ENCODE results near the gene ADAM12.

- no peak for TF ChIP-seq CTCF (IDR thresholded peaks at IDR 0.05; ENCODE audit: poor library complexity, severe bottlenecking)
- no peak for TF ChIP-seq POLR2AphosphoS5 (IDR thresholded peaks at IDR 0.05)
- no peak for TF ChIP-seq REST (IDR thresholded peaks at IDR 0.05; ENCODE audit: borderline replicate concordance)
- no peak for TF ChIP-seq RAD21 (conservative IDR thresholded peaks at IDR 0.05)
- TF ChIP-seq MXI1 (conservative IDR thresholded peaks at IDR 0.05; ENCODE audit: poor library complexity, severe bottlenecking), result no peak
- TF ChIP-seq SMC3 (conservative IDR thresholded peaks at IDR 0.05; ENCODE audit: poor library complexity), result no peak
- TF ChIP-seq TAF1 (IDR thresholded peaks at IDR 0.05; ENCODE audit: low read depth), result no peak
- TF ChIP-seq EZH2 (IDR thresholded peaks at IDR 0.05; ENCODE audit: borderline replicate concordance, insufficient read depth, low read length, poor library complexity, severe bottlenecking), result no peak
These were observed 147.8 kb downstream of the ADAM12 start for GRCh38 chr10:126240483-126240882.
